Stimulated activated CD8-positive, alpha-beta memory T cell treated with anti-CD3 and anti-CD28 coated beads, Interleukin-2, amount 100 ng/mL, for 1 hour (primary cell): ENCODE data around the gene RSPRY1.
A peak's percentile ranks its signal among the peaks of the same experiment; 100 is the strongest.

Source experiments
- DNase-seq, 2 donors: peaks; one replicate each; pipeline ENCODE4 v3.0.0-alpha.2; 2020; ENCODE audit warnings: low read depth in 2 of 2

Gene RSPRY1

GRCh38 chr16:57224651-57225335, 38.7 kb downstream of the RSPRY1 start:
- no peak for DNase-seq

DNA sequence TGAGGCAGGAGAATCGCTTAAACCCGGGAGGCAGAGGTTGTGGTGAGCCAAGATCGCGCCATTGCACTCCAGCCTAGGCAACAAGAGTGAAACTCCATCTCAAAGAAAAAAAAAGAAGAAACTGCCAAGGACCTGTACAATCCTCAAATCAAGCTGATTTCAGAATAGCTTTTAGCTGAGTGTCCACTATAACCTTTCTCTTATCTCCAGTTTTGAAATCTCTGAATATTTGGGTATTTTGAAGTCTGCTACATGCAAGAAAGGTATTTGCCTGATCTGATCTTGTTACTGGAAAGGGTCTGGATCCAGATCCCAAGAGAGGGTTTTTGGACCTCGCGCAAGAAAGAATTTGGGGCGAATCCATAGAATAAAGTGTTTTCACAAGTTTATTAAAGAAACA, 39.8 kb downstream of the RSPRY1 start:
- no peak for DNase-seq

GRCh38 chr16:57226701-57227621, 40.8 kb downstream of the RSPRY1 start:
- no peak for DNase-seq

DNA sequence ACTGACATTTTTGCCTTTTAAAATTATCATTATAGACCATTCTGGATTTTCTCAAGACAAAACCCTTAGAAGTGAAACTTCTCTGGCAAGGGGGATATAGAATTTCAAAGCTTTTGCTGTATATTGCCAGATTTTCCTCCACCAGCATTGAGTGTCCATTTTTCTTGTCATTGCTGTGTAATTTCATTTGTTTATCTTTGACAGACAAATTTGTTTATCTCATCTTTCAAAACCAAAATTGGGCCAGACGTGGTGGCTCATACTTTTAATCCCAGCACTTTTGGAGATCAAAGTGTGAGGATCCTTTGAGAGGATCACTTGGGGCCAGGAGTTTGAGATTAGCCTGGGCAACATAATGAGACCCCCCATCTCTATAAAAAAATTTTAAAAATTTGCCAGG, 43.0 kb downstream of the RSPRY1 start:
- no peak for DNase-seq

DNA sequence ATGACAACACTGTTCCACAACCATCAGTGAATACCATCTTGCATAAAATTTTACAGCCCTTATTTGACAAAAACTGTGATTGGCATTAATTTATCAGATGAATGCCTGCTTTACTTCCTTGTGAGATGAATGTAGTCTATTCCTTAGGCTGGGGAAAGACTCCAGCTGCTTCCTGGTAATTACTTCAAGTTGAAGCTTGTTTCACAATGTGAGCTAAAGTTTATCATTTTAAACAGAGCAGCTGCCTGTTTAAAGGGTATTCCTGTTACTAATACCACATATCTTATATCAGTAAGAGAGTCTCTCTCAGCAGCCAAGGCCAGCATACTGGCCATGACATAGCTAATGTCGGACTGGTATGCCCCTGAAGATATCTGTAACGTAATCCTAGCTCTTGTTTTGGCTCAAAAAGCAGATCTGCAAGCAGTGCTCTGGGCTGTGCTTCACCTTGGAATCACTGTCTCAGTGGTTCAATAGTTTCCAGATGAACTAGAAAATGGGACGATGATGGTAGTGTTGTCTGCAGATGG, 45.8 kb downstream of the RSPRY1 start:
- no peak for DNase-seq

GRCh38 chr16:57233944-57234706, 48.0 kb downstream of the RSPRY1 start:
- DNase-seq = no peak

DNA sequence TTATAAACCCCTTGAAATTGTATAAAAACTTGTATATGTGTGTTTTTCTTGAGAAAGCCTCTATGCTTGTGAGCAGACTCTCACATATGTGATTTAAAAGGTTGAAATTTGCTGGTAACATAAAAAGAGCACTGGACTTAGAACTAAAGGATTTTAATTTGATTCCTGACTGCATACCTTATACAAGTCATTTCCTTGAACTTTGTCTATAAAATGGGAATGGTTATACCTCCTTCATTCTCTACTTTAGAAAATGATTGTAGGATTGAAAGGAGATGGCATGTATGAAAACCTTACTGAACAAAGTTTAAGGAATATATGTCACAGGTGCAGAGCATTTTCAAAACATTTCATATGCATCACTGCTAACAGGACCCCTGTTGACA, 48.6 kb downstream of the RSPRY1 start:
- DNase-seq = no peak

DNA sequence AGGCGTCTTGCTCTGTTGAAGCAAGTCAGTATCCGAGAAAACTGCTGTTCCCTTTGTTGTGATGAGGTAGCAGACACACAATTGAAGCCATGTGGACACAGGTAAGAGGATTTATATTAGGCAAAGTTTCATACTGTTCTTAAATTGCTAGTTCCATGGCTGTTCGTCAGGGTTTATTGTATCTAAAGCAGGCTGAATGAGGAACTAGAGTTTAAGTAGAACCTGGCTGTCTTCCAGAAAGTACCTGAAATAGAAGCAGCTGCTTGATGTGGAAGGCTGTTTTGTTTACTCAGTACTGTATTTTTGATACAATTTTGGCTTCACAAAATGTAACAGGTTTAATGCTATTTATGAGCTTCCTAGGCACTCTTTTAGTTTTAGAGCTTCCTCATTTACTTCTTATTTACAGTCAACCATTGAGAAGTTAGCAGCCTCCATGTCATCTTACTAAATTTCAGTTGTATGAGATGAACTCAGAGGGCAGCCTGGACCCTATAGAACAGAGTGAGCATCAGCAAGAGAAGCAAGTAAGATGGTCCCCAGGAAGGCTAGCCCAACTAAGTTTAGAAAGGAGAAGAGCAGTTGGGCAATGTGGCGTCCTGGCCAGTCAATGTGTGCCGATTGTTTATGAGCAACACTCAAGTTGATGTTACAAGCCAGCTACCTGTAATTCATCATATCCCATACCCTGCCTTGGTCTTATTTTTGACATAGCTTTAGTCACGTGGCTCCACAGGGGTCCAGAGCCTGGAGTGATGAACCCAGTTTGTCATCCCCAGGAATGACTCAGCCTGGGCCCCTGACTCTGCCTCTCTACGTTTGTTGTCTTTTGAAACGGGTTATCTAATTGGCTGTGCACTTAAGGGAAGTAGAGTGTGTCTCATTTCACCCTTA, 49.2 kb downstream of the RSPRY1 start:
- DNase-seq = no peak

DNA sequence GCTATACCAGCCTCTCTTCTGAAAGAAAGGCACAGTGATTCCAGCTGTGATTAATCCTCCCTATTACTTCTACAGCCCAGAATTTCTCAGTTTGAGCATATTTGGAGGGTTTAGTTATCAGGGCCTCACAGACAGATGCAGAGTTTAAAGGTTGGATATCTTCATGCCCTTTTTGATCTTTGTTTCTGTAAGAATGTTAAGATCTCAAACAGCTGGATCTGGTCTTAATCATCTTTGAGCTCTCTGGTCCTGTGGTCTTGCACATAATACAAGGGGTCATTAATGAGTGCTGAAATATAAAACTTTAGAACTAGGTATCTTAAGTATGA, 49.9 kb downstream of the RSPRY1 start:
- no peak for DNase-seq

GRCh38 chr16:57238682-57239081, 52.6 kb downstream of the RSPRY1 start:
- DNase-seq = no peak

DNA sequence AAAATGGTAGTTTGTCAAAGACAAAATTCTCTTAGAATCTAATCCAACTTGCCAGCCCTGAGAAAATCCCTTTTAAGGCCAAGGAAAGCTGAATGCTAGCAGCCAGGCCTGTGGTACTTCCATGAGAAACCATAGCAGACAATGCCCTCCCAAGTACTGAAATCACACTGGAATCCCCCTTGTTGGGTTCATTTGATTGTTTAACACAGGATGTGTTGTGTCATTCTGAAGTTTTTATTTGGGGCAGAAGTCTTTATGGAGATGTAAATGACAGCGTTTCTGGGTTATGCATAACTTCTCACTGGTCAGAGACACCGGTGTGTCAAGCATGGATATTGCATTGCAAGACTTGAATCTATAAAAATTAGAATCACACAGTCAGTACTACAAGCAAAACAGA, 53.0 kb downstream of the RSPRY1 start:
- no peak for DNase-seq

DNA sequence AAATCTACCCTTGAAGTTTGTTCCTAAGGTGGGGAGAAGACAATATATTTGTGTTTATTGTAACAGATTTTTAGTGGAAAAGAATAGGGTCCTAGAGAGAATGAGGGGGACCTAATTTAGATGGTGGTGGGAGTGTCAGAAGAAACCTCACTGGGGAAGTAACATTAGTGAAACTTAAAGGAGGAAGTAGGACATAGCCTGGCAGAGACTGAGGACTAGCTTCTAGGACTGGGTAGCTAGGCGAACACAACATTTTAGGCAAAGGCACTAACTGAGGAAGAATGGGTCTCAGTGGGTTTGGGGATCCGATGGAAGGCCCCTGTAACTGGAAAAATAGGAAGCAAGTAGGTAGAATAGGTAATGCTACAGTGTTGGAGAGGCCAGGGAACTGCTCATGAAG, 54.7 kb downstream of the RSPRY1 start:
- DNase-seq = no peak

DNA sequence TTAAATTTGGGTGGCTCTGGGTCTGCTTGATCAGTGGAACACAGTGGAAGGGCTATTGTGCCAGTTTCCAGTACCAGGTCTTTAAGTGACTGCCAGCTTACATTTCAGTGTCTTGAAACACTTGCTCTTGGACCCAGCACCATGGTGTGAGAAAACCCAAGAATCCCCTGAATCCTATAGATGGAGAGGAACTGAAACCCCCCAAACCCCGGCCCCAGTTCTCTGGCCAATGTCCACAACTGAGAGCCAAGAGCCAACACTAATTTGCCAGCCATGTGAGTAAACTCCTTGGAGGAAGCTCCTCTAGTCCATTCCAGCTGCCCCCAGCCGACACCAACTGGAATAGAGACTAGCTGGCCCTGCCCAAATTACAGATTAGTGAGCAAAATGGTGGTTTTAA, 56.5 kb downstream of the RSPRY1 start:
- no peak for DNase-seq

GRCh38 chr16:57244463-57244766, 58.3 kb downstream of the RSPRY1 start:
- DNase-seq = no peak

- peak; percentile 95 for DNase-seq
Observed at GRCh38 chr16:57244767-57245471, 58.8 kb downstream of the RSPRY1 start, which contains the start of gene ARL2BP. ARL2BP (plus strand) TSS chr16:57245259; CDS start chr16:57245368, 109 bp downstream.

DNA sequence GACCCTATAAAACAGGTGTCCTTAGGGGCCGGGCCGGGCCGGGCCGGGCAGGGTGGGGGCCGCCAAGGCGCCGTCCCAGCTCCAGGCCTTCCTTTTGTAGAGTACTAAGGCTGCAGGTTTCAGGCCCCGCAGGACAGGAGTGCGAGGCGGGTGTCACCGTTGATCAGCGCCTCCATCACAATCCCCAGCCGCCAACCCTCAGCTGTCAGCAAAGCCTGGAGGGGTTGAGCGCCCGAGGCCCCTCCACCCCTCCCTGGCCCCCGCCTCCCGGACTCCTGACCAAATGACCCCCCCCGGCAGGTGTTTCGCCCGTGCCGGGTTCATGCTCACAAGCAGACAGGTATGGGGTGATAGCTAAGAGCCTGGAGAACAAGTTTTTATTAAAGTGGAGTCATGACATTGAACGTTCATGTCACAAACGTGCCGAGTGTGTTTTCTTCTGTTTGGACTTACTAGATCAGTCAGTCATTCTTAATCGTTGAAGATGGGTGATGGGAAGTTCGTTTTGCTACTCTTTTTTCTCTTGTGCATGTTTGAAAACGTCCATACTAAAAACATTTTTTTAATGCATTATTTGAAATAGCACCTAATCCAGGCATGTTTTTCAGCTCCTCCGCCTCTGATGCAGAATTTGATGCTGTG, 59.5 kb downstream of the RSPRY1 start:
- DNase-seq = no peak

DNA sequence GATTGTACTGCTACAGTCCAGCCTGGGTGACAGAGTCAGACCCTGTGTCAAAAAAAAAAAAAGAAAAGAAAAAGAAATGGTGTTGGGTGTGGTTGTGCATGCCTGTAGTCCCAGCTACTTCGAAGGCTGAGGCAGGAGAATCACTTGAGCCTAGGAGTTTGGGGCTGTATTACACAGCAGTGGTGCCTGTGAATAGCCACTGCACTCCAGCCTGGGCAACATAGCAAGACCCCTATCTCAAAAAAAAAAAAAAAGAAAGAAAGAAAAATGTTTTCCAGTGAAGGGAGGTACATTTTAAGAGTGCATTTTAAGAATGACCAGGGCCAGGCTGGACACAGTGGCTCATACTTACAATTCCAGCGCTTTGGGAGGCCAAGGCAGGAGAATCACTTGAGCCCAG, 65.2 kb downstream of the RSPRY1 start:
- DNase-seq = no peak

GRCh38 chr16:57252148-57252721, 66.1 kb downstream of the RSPRY1 start:
- no peak for DNase-seq

GRCh38 chr16:57253466-57253865, 67.3 kb downstream of the RSPRY1 start:
- no peak for DNase-seq
